Esophagus squamous epithelium (tissue), 5 donors: Measurements from ENCODE around the gene RABGEF1. TPM values are rescaled to one million over a fixed set of nuclear protein-coding genes. Genes with fewer than 3 reads are reported as not detected.
"Not testable (repeated sequence)": the region's sequence is repeated elsewhere in the genome, so short reads cannot be mapped to it uniquely, and the experiment has no call there.

Experiments used
- DNase-seq: peaks from one replicate; lab custom pipeline; 2025; lab: John Stamatoyannopoulos, UW
- H3K27ac ChIP-seq, 4 donors: fragments of 200-600 bp; sonication (generic); one replicate each; pipeline ENCODE4 v1.5.1; 2016 to 2019; ENCODE audit warnings: mild to moderate bottlenecking in 1 of 4
- H3K27me3 ChIP-seq, 4 donors: fragments of 200-600 bp; sonication (generic); 1 replicate in 3 of 4; 2 replicates in 1 of 4; pipeline versions ENCODE4 v1.5.1 to v1.6.0; 2017 to 2021; ENCODE audit warnings: antibody characterized with exemption in 1 of 4
- H3K36me3 ChIP-seq, 3 donors: fragments of 200-600 bp; sonication (generic); one replicate each; pipeline ENCODE4 v1.5.1; 2016 to 2019
- H3K4me1 ChIP-seq, 3 donors: fragments of 200-600 bp; sonication (generic); one replicate each; pipeline ENCODE4 v1.5.1; 2017 to 2019
- H3K4me3 ChIP-seq, 4 donors: fragments of 200-600 bp; sonication (generic); 1 replicate in 3 of 4; 2 replicates in 1 of 4; pipeline ENCODE4 v1.5.1; 2016 to 2019; ENCODE audit warnings: mild to moderate bottlenecking in 2 of 4, moderate library complexity in 1 of 4
- H3K9me3 ChIP-seq, 3 donors: fragments of 200-600 bp; sonication (generic); one replicate each; pipeline ENCODE4 v1.5.1; 2016 to 2019
- CTCF ChIP-seq, 6 experiments: fragments of 450-650 bp in 4 of 6; fragments of 200-600 bp in 2 of 6; sonication (generic) in 2 of 6; IDR thresholded peaks; one replicate each; pipeline ENCODE4 v1.5.1; 2016 to 2019; ENCODE audit warnings: antibody characterized with exemption in 6 of 6, mild to moderate bottlenecking in 4 of 6, moderate library complexity in 4 of 6
- POLR2A ChIP-seq, 4 donors: fragments of 450-650 bp; IDR thresholded peaks; one replicate each; pipeline ENCODE4 v1.6.1; 2017; ENCODE audit warnings: antibody characterized with exemption in 4 of 4, mild to moderate bottlenecking in 4 of 4, moderate library complexity in 3 of 4
- WGBS, 2 donors: methylation state at CpG; one replicate each; pipeline ENCODE4 v1.1.5; 2018; 5-methylcytosine and 5-hydroxymethylcytosine counted together
- intact Hi-C: fragments of 100-400 bp; cut with DNase I; formaldehyde crosslinking; loops from one replicate; pipeline ENCODE4 v1.15.0; 2022
- total RNA-seq, 4 donors: library from RNA; depleted of rRNA; stranded (reverse); fragments of >200 nt; gene quantifications; one replicate each; pipeline ENCODE4 v1.1.0, GENCODE V29; 2016
- donor health status: DM: yes; HTN: yes; CAD: no.

Gene RABGEF1
- total RNA-seq, 4 donors from 2014 or later, result 27.8 to 48.9 (median 33.5) TPM

- DNase-seq, result no peak
- WGBS, 2 donors, result 57 to 80% methylated on average over 1 to 3 of the region's 8 CpGs
- TF ChIP-seq CTCF (IDR thresholded peaks at IDR 0.05) (no peak), POLR2A (IDR thresholded peaks at IDR 0.05) (no peak)
- Histone ChIP-seq H3K4me3 (no peak overlapping the region), H3K4me1 (peaks cover 4 to 14% (median 8%) of the 10 kb centered on the region in 3 donors), H3K9me3 (no peaks in the 10 kb centered on the region), H3K27me3 (no peaks in the 10 kb centered on the region), H3K36me3 (no peaks in the 10 kb centered on the region), H3K27ac (no peak overlapping the region)
- intact Hi-C loops, result no loop called here
Observed at GRCh38 chr7:66839814-66840213, 99.3 kb downstream of the RABGEF1 start.

GRCh38 chr7:66840316-66840715, 99.8 kb downstream of the RABGEF1 start:
- WGBS, 2 donors, result 76 to 84% methylated on average over 4 to 5 of the region's 5 CpGs
- peaks cover 7 to 16% (median 8%) of the 10 kb centered on the region in 3 donors for H3K4me1 ChIP-seq
- H3K9me3 ChIP-seq, result no peaks in the 10 kb centered on the region
- TF ChIP-seq CTCF (IDR thresholded peaks at IDR 0.05), result no peak
- no peak for TF ChIP-seq POLR2A (IDR thresholded peaks at IDR 0.05)
- H3K27me3 ChIP-seq, result no peaks in the 10 kb centered on the region
- H3K36me3 ChIP-seq, result no peaks in the 10 kb centered on the region
- H3K4me3 ChIP-seq, result no peak overlapping the region
- no peak for DNase-seq
- intact Hi-C loops, result no loop called here
- H3K27ac ChIP-seq, result no peak overlapping the region

DNA sequence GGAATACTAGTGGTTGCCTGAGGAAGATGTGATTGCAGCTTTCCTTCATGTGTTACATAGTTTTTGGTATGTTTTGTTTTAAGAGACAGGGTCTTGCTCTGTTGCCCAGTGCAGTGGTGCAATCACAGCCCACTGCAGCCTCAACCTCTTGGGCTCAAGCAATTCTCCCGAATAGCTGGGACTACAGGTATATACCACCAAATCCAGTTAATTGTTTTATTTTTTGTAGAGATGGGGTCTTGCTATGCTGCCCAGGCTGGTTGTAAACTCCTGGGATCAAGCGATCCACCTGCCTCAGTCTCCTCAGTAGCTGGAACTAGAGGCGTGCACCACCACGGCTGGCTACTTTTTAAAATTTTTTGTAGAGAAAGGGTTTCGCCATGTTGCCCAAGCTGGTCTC, 101.4 kb downstream of the RABGEF1 start:
- Histone ChIP-seq H3K27me3 (no peaks in the 10 kb centered on the region), H3K4me3 (no peak overlapping the region), H3K9me3 (no peaks in the 10 kb centered on the region), H3K36me3 (no peaks in the 10 kb centered on the region), H3K4me1 (peaks cover 13 to 28% (median 14%) of the 10 kb centered on the region in 3 donors), H3K27ac (no peak overlapping the region)
- WGBS, 2 donors, result 91 to 100% methylated on average over 2 to 5 of the region's 5 CpGs
- no peak for DNase-seq
- no peak for TF ChIP-seq CTCF (IDR thresholded peaks at IDR 0.05)
- TF ChIP-seq POLR2A (IDR thresholded peaks at IDR 0.05), result no peak
- intact Hi-C loops, result no loop called here

- H3K9me3 ChIP-seq, intact Hi-C loops, DNase-seq, H3K36me3 ChIP-seq, H3K27me3 ChIP-seq: not testable (repeated sequence)
- Histone ChIP-seq H3K4me1 (peaks cover 13 to 28% (median 14%) of the 10 kb centered on the region in 3 donors), H3K4me3 (peak overlapping the region in 2 of 4 donors; percentile 84 to 86), H3K27ac (peak overlapping the region in 1 of 4 donors; percentile 96)
- 60 to 70% methylated on average over 7 of the region's 7 CpGs for WGBS, 2 donors
Observed at GRCh38 chr7:66843492-66843891, 103.0 kb downstream of the RABGEF1 start.

- 1 to 4% methylated on average over 5 to 18 of the region's 61 CpGs for WGBS, 2 donors
- intact Hi-C loops, result no loop called here
- H3K9me3 ChIP-seq, result no peaks in the 10 kb centered on the region
- peak overlapping the region; percentile 73 to 87 (median 85) for H3K4me3 ChIP-seq
- DNase-seq, result peak; percentile 75
- no peaks in the 10 kb centered on the region for H3K27me3 ChIP-seq
- no peaks in the 10 kb centered on the region for H3K36me3 ChIP-seq
- peaks cover 13 to 28% (median 14%) of the 10 kb centered on the region in 3 donors for H3K4me1 ChIP-seq
- peak overlapping the region; percentile 90 to 96 (median 92) for H3K27ac ChIP-seq
- peak in 5 of 6 experiments; percentile 17 to 71 (median 45) for TF ChIP-seq CTCF (IDR thresholded peaks at IDR 0.05)
- TF ChIP-seq POLR2A (IDR thresholded peaks at IDR 0.05), result peak in 2 of 4 donors; percentile 94 to 97
Observed at GRCh38 chr7:66844552-66845378, 104.2 kb downstream of the RABGEF1 start.
